DND-41 (cell line): Measurements from ENCODE around the gene IPP.

ENCODE experiments used
- ATAC-seq: fragments of 200-7000 bp; cut with Tn5 transposase; 3 replicates; pipeline ENCODE4 v1.9.1; 2021; ENCODE audit warnings: low read depth; ENCODE audit not compliant: insufficient read depth
- DNase-seq: peaks from one replicate; pipeline ENCODE4 v3.0.0-alpha.2; 2020
- H2AFZ ChIP-seq: 2 replicates; pipeline ENCODE4 v1.6.0; 2012; ENCODE audit warnings: low read depth, low read length
- H3K27ac ChIP-seq: 2 replicates; pipeline ENCODE4 v1.5.1; 2012; ENCODE audit warnings: low read length, inconsistent platforms
- H3K27me3 ChIP-seq: fragments of 200-600 bp; sonication (generic); 2 replicates; pipeline ENCODE4 v1.6.0; 2012; ENCODE audit warnings: low read length, mild to moderate bottlenecking, inconsistent platforms; ENCODE audit not compliant: insufficient read depth, poor library complexity
- H3K36me3 ChIP-seq: 2 replicates; pipeline ENCODE4 v1.5.1; 2012; ENCODE audit warnings: low read length, inconsistent platforms; ENCODE audit not compliant: insufficient read depth
- H3K4me1 ChIP-seq: 2 replicates; pipeline ENCODE4 v1.5.1; 2012; ENCODE audit warnings: mild to moderate bottlenecking, low read length; ENCODE audit not compliant: insufficient read depth
- H3K4me2 ChIP-seq: 2 replicates; pipeline ENCODE4 v1.6.0; 2012; ENCODE audit warnings: mild to moderate bottlenecking, moderate library complexity, low read length, inconsistent platforms; ENCODE audit not compliant: insufficient read depth
- H3K4me3 ChIP-seq, 2 experiments: fragments of 200-600 bp in 1 of 2; shearing (Covaris generic) in 1 of 2; 2 replicates each; pipeline ENCODE4 v1.5.1; 2012 to 2016; ENCODE audit warnings: inconsistent platforms in 2 of 2, low read length in 2 of 2, mild to moderate bottlenecking in 2 of 2, low read depth in 1 of 2, moderate library complexity in 1 of 2
- H3K79me2 ChIP-seq: 2 replicates; pipeline ENCODE4 v1.6.0; 2012; ENCODE audit warnings: low read length, inconsistent platforms; ENCODE audit not compliant: insufficient read depth
- H3K9ac ChIP-seq: 2 replicates; pipeline ENCODE4 v1.6.0; 2012; ENCODE audit warnings: low read depth, mild to moderate bottlenecking, inconsistent platforms, low read length, moderate library complexity
- H3K9me3 ChIP-seq: 2 replicates; pipeline ENCODE4 v1.5.1; 2012; ENCODE audit warnings: low read length, moderate library complexity, mild to moderate bottlenecking, inconsistent platforms; ENCODE audit not compliant: insufficient read depth, severe bottlenecking
- H4K20me1 ChIP-seq: 2 replicates; pipeline ENCODE4 v1.6.0; 2012; ENCODE audit warnings: low read length; ENCODE audit not compliant: insufficient read depth
- EZH2 ChIP-seq: IDR thresholded peaks from 3 replicates; pipeline ENCODE4 v1.6.1; 2012; ENCODE audit warnings: borderline replicate concordance, low read depth, mild to moderate bottlenecking, moderate library complexity, low read length, inconsistent platforms; ENCODE audit not compliant: severe bottlenecking
- TF ChIP-seq, protein P1 (sequence below): IDR thresholded peaks from 2 replicates; pipeline ENCODE4 v1.5.1; 2012; ENCODE audit warnings: borderline replicate concordance, low read length, moderate library complexity, mild to moderate bottlenecking; ENCODE audit not compliant: poor library complexity, severe bottlenecking; ENCODE audit errors: extremely low read depth

Gene IPP

DNA sequence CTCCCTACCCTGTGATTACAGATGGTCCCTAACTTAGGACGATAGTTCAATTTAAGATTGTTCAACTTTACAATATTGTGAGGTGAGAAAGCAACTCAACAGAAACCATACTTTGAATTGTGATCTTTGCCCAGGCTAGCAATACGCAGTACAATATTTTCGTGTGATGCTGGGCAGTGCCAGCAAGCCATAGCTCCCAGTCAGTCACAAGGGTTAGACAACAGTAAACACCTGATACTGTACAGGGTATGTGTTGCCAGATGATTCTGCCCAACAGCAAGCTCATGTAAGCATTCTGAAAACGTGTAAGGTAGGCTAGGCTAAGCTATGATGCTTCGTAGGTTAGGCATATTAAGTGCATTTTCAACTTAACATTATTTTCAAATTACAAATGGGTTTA lies 76.0 kb downstream of the IPP start:
- Histone ChIP-seq H3K27ac (no peak overlapping the region), H2AFZ (no peak overlapping the region), H3K4me3 (no peak overlapping the region), H3K9ac (no peak overlapping the region), H3K27me3 (no peaks in the 10 kb centered on the region), H3K36me3 (peaks cover 29% of the 10 kb centered on the region), H4K20me1 (peaks cover 71% of the 10 kb centered on the region), H3K79me2 (peaks cover 98% of the 10 kb centered on the region), H3K4me1 (peaks cover 4% of the 10 kb centered on the region; the same call in 1 of the 2 replicates), H3K4me2 (no peak overlapping the region), H3K9me3 (no peaks in the 10 kb centered on the region)
- TF ChIP-seq EZH2, result no peak
- TF ChIP-seq, protein P1, sequence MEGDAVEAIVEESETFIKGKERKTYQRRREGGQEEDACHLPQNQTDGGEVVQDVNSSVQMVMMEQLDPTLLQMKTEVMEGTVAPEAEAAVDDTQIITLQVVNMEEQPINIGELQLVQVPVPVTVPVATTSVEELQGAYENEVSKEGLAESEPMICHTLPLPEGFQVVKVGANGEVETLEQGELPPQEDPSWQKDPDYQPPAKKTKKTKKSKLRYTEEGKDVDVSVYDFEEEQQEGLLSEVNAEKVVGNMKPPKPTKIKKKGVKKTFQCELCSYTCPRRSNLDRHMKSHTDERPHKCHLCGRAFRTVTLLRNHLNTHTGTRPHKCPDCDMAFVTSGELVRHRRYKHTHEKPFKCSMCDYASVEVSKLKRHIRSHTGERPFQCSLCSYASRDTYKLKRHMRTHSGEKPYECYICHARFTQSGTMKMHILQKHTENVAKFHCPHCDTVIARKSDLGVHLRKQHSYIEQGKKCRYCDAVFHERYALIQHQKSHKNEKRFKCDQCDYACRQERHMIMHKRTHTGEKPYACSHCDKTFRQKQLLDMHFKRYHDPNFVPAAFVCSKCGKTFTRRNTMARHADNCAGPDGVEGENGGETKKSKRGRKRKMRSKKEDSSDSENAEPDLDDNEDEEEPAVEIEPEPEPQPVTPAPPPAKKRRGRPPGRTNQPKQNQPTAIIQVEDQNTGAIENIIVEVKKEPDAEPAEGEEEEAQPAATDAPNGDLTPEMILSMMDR, result no peak
- no peak for DNase-seq
- no peak for ATAC-seq

DNA sequence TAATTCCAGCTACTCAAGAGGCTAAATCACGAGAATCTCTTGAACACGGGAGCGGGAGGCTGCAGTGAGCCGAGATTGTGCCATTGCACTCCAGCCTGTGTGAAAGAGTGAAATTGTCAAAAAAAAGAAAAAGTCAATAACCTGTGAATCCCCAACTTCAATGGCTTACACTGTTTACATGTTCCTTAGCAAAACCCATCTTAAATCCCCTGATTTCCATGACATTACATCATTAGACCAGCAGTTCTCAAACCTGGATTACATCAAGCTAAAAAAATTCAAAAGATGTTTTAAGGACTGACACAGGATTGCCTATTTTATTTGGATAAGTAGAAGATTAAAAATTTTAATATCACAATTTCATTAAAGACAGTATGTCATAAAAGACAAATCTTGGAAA lies 76.5 kb downstream of the IPP start:
- H3K4me2 ChIP-seq, result no peak overlapping the region
- peaks cover 70% of the 10 kb centered on the region for H4K20me1 ChIP-seq
- no peak overlapping the region for H3K9ac ChIP-seq

DNA sequence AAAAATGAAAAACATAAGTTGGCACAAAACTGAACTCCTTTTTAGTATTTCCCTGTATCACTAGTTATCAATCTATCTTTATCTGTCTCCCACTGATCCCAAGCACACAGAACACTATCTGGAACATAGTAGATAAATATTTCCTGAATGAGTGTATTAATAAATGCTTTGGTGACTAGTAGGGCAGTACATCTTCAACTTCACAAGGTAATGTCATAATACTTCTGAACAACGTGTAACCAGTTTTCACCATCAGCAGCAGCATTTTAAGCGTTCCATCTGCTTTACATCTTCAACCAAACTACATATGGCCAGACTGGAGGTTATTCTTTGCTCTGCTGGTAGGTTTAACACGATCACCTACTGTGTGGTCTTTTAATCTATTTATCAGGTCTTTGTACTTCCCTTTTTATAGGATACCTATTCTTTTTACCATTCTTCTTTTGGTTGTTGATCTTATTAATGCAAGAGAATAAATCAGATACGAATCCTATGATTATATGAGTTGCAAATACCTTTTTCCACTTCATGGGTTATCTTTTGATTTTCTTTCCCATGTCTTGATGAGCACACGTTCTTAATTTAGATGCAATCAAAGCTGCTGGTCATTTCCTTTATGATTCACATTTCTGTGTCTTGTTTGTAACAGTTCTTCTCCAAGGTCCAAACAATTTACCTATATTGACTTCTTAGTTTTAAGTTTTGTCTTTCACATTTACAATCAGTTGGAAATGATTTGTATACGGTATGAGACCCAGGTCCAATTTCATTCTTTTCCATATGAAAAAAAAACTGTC lies 80.4 kb downstream of the IPP start:
- Histone ChIP-seq H3K79me2 (peaks cover 99% of the 10 kb centered on the region), H3K4me3 (no peak overlapping the region), H2AFZ (no peak overlapping the region), H4K20me1 (peaks cover 76% of the 10 kb centered on the region), H3K27me3 (no peaks in the 10 kb centered on the region), H3K9me3 (no peaks in the 10 kb centered on the region), H3K4me2 (no peak overlapping the region), H3K36me3 (peaks cover 24% of the 10 kb centered on the region), H3K4me1 (no peaks in the 10 kb centered on the region; the same call in 1 of the 2 replicates), H3K9ac (no peak overlapping the region), H3K27ac (no peak overlapping the region)
- TF ChIP-seq EZH2, result no peak
- TF ChIP-seq, protein P1, result no peak
- no peak for DNase-seq
- no peak for ATAC-seq

More for the DNA sequence above, 76.5 kb downstream of the IPP start:
- Histone ChIP-seq H3K4me1 (no peaks in the 10 kb centered on the region; the same call in 1 of the 2 replicates), H3K4me3 (no peak overlapping the region), H2AFZ (no peak overlapping the region), H3K9me3 (no peaks in the 10 kb centered on the region), H3K27me3 (no peaks in the 10 kb centered on the region), H3K79me2 (peaks cover 98% of the 10 kb centered on the region), H3K27ac (no peak overlapping the region), H3K36me3 (peaks cover 25% of the 10 kb centered on the region)
- DNase-seq (no peak), ATAC-seq (no peak)
- TF ChIP-seq, protein P1, result no peak
- no peak for TF ChIP-seq EZH2
